Measurements from ENCODE around the gene WASHC2A. TPM values are rescaled to one million over a fixed set of nuclear protein-coding genes. Genes with fewer than 3 reads are reported as not detected.
"Not testable (repeated sequence)": the region's sequence is repeated elsewhere in the genome, so short reads cannot be mapped to it uniquely, and the experiment has no call there.

The WASHC2A gene
- total and polyA plus RNA-seq, 2 experiments from 2014 or later, result 18.2 to 23.3 TPM

DNA sequence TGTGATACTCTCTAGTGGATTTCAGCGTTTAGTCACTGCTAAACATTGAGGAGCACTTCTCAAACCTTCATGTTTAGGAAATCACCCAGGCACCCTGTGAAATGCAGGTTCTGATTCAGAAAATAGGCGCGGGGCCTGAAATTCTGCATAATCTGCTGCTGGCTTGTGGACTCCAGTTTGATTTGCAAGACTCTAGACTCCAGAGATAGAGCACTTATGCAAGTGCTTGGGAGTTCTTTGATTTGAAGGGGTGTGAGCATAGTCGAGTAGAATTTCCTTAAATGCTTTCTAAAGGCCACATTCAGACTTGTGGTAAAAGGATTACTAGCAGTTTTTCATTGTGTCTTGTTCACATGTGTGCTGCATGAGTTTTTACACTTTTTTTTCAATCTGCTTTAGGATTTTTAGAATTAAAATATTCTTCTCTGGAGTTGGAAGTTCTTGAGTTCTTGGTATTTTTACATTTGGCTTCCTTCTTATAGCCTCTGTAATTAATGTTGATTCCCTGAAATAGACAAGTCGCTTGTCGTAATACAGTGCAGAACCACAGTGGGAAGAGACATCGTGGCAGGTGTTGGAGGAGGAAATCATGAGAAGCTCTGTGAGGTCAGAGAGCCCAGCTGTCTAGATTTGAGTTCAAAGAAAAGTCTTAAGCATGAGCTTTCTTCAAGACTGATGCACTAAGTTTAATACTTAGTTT, 41.4 kb downstream of the WASHC2A start:
- H3K4me3 ChIP-seq, result not testable (repeated sequence)

DNA sequence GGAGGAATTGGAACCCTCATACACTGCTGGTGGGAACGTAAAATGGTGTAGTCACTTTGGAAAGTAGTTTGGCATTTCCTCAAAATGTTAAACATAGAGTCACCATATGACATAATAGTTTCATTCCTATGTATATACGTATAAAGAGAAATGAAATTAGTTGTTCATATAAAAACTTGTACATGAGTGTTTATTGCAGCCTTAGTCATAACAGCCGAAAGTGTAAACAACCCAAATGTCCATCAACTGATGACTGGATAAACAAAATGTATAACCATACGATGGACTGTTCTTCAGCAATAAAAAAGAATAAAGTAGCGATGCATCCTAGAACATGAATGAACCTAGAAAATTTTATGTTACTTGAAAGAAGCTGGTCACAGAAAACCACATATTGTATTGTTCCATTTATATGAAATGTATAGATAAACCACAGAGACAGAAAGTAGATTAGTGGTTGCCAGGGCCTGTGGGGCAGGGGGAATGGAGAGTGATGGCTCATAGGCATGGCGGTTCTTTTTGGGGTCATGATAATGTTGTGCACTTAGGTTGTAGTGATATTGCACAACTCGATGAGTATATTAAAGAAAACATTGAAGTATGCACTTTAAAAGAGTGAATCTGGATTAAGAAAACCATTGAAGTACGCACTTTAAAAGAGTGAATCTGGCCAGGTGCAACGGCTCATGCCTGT, 44.8 kb downstream of the WASHC2A start:
- not testable (repeated sequence) for H3K27me3 ChIP-seq; H3K9me3 ChIP-seq (ENCODE audit: low read depth); H3K27ac ChIP-seq; DNase-seq (ENCODE audit: low read depth in 1 of 2, low spot score in 1 of 2); H3K36me3 ChIP-seq; H3K4me3 ChIP-seq; H3K4me1 ChIP-seq (ENCODE audit: low read depth)

More for the DNA sequence above, 41.4 kb downstream of the WASHC2A start:
- not testable (repeated sequence) for H3K36me3 ChIP-seq; H3K27ac ChIP-seq; H3K27me3 ChIP-seq; H3K9me3 ChIP-seq (ENCODE audit: low read depth); H3K4me1 ChIP-seq (ENCODE audit: low read depth); DNase-seq (ENCODE audit: low read depth in 1 of 2, low spot score in 1 of 2)

DNA sequence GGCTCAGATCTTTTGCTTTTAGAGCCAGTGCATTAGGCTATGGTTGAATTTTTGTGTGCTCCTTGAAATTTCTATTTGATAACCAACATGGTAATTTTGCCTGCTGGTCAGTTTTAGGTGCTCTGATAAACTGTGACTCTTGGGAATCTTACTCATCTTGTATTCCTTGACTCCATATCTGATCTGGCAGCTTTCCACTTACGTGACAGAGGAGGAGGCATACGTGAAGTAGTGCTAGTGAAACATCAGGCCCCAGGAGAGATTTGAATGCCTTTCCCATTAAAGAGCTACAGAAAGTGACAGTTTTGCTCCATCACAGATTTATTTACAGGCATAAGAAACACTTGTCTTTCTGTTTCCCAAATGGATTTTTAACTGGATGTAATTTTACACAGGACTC, 59.0 kb downstream of the WASHC2A start:
- not testable (repeated sequence) for H3K36me3 ChIP-seq; DNase-seq (ENCODE audit: low read depth in 1 of 2, low spot score in 1 of 2); H3K27ac ChIP-seq; H3K4me1 ChIP-seq (ENCODE audit: low read depth); H3K9me3 ChIP-seq (ENCODE audit: low read depth); H3K4me3 ChIP-seq; H3K27me3 ChIP-seq

DNA sequence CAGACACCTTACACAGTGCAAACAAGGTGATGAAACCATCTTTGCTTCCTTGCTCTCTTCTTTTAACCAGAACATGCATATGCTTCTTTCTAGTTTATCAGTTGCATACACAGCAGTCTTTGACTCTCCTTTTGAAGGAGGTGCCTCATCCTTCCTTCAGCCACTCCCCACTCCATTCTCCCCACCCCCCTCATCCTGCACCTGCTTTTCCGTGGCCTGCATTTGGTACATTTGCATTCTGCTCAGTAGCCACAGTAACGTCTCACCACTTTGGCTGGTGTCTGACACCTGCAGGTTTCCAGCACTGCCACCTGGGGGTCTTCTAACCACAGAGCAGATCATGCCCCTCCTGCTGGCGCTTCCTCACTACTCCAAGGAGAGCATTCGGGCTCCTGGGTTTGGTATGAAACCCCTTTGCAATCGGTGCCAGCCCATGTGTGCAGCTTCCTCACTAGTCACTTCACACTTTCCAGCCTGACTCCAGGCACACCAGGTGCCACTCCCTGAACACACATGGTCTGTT, 60.1 kb downstream of the WASHC2A start:
- not testable (repeated sequence) for H3K27me3 ChIP-seq; H3K36me3 ChIP-seq; H3K4me3 ChIP-seq; H3K9me3 ChIP-seq (ENCODE audit: low read depth); H3K4me1 ChIP-seq (ENCODE audit: low read depth); H3K27ac ChIP-seq; DNase-seq (ENCODE audit: low read depth in 1 of 2, low spot score in 1 of 2)

DNA sequence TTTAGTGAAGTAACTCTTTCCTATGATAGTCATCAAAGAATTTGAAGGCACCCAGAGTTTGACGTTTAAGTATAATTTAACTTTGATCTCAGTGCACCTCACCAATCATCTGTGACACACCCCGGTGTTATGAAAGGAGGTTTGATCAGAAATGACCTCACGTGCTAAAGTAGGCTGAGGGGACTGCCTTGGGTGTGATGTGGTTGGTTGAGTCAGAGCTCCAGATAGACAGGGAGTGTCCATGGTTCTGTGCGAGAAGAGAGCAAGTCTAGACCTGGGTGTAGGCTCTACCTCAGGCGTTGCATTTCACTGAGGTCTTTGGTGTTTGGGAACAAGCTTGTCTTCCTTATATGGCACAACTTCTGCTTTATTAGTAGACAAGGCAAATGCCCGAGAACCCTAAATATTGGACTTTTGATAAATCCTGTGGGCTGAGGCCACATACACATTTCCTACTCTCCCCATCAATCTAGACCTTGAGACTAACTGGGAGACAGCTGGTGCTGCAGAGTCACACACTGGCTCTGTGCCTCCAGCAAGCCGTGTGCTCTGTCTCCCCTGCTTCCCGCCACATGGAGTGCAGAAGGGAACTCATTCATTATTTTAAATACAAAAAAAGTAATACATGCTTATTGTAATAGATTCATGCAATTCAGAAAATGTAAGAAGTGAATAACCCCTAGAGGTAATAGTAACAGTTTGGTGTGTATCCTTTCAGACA, 63.7 kb downstream of the WASHC2A start:
- not testable (repeated sequence) for H3K4me3 ChIP-seq; H3K4me1 ChIP-seq (ENCODE audit: low read depth); H3K36me3 ChIP-seq; H3K27ac ChIP-seq; DNase-seq (ENCODE audit: low read depth in 1 of 2, low spot score in 1 of 2); H3K27me3 ChIP-seq; H3K9me3 ChIP-seq (ENCODE audit: low read depth)

DNA sequence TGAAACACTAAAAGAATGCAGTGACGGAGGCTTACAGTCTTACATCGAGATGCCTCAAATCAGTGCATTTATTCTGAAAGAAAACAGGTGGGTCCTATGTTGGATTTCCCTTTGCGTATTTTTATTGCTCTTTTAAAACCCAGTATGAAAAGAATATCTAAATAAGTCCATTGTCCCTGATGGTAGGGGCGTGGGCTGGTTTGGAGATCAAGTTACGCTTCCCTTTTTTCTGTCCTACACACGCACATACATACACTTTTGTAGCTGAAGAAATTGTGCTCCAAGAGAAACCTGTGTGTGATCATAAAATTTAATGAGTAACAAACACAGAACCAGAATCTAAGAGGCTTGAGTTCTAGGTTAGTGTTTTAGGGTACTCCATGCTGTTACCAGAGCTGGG, 64.6 kb downstream of the WASHC2A start:
- H3K27me3 ChIP-seq; H3K36me3 ChIP-seq; H3K4me1 ChIP-seq (ENCODE audit: low read depth); H3K9me3 ChIP-seq (ENCODE audit: low read depth); H3K4me3 ChIP-seq; H3K27ac ChIP-seq; DNase-seq (ENCODE audit: low read depth in 1 of 2, low spot score in 1 of 2): not testable (repeated sequence)

DNA sequence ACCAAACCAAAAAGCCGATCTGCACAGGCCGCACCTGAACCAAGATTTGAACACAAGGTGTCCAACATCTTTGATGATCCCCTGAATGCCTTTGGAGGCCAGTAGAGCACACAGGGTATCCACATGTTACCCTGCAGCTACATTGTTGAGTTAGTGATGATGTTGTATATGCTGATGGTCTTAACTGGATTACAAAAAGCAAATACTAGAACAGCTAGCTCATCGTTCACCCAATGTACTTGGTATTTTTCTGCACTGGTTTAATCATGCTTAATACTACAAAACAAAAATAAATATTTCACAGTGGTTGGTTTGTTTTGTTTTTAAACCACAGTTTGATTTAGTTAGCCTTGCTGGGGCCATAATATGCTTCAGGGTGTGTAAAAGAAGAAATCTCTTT, 65.1 kb downstream of the WASHC2A start:
- H3K4me3 ChIP-seq; H3K36me3 ChIP-seq; H3K27me3 ChIP-seq; H3K27ac ChIP-seq; H3K4me1 ChIP-seq (ENCODE audit: low read depth); H3K9me3 ChIP-seq (ENCODE audit: low read depth); DNase-seq (ENCODE audit: low read depth in 1 of 2, low spot score in 1 of 2): not testable (repeated sequence)

DNA sequence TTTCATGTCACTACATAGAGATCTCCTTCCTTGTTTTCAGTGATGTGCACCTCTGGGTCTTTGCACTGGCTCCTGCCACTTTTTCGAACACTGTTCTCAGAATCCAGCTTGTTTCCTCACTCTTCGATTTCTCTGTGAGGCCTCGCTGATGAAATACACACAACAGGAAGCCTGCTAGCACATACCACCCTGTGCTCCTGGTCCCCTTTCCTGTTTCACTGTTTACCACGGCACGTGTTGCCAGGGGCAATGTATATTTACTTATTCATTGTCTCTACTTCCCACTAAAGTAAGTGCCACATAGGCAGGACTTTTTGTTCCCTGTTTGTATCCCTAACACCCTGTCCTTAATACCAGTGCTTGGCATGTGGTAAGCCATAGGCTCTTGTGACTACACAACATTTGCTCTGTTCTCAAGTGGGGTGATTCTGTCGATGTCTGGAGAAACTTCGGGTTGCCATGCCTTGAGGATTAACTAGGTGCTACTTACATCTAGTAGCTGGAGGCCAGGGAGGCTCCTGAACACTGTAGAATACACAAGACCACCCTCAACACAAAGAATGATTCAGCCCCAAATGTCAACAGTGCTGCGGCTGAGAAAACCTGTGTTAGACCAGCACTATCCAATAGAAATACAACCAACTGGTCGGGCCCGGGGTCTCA, 75.9 kb downstream of the WASHC2A start:
- not testable (repeated sequence) for H3K9me3 ChIP-seq (ENCODE audit: low read depth); H3K27ac ChIP-seq; H3K4me3 ChIP-seq; H3K27me3 ChIP-seq; H3K4me1 ChIP-seq (ENCODE audit: low read depth); H3K36me3 ChIP-seq; DNase-seq (ENCODE audit: low read depth in 1 of 2, low spot score in 1 of 2)

DNA sequence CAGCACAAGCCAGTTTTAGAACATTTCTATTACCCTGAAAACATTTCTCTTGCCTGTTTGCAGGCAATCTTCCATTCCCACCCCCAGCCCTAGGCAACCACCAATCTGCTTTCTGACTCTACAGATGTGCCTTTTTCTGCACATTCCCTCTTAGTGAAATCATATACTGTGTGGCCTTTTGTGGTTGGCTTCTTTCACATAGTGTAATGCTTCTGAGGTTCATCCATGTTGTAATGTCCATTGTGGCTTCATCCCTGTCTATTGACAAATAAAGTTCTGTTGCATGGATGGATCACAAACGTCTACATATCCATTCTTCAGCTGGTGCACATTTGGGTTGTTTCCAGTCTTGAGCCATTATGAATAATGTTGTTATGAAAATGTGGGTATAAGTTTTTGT, 77.8 kb downstream of the WASHC2A start:
- DNase-seq (ENCODE audit: low read depth in 1 of 2, low spot score in 1 of 2), result peak in 1 of 2 donors; percentile 21

More for the DNA sequence above, 77.8 kb downstream of the WASHC2A start:
- H3K4me3 ChIP-seq; H3K4me1 ChIP-seq (ENCODE audit: low read depth); H3K9me3 ChIP-seq (ENCODE audit: low read depth); H3K27me3 ChIP-seq; H3K27ac ChIP-seq; H3K36me3 ChIP-seq: not testable (repeated sequence)

Data from cardiac muscle cell (in vitro differentiated cells and primary cell).